ENCODE data around the gene PHGDH. TPM values are rescaled to one million over a fixed set of nuclear protein-coding genes. Genes with fewer than 3 reads are reported as not detected.

PHGDH gene
- total RNA-seq, 1 donor from 2014 or later: 92.6 TPM

- peaks cover under 1% of the 10 kb centered on the region for H3K4me1 ChIP-seq
- no peaks in the 10 kb centered on the region for H3K36me3 ChIP-seq
- no peak for DNase-seq (ENCODE audit: extremely low spot score in 2 of 2)
- H3K27me3 ChIP-seq: no peaks in the 10 kb centered on the region
- H3K4me3 ChIP-seq: no peak overlapping the region
- TF ChIP-seq POLR2AphosphoS5 (IDR thresholded peaks at IDR 0.05; ENCODE audit: insufficient read depth in 1 of 2, low read depth in 1 of 2) (no peak), CTCF (IDR thresholded peaks at IDR 0.05) (no peak), POLR2A (IDR thresholded peaks at IDR 0.05) (no peak)
- intact Hi-C loops (cut with DNase I): no loop called here
- no peaks in the 10 kb centered on the region for H3K9me3 ChIP-seq
- no peak overlapping the region for H3K27ac ChIP-seq
These were observed 29.6 kb upstream of the PHGDH start for GRCh38 chr1:119682141-119682540.

GRCh38 chr1:119683893-119684292 is 27.8 kb upstream of the PHGDH start:
- no peak overlapping the region for H3K4me3 ChIP-seq
- no peaks in the 10 kb centered on the region for H3K9me3 ChIP-seq
- no peak for DNase-seq (ENCODE audit: extremely low spot score in 2 of 2)
- no peak overlapping the region for H3K27ac ChIP-seq
- H3K4me1 ChIP-seq: peaks cover 8% of the 10 kb centered on the region
- no peaks in the 10 kb centered on the region for H3K27me3 ChIP-seq
- no peak for TF ChIP-seq POLR2AphosphoS5 (IDR thresholded peaks at IDR 0.05; ENCODE audit: insufficient read depth in 1 of 2, low read depth in 1 of 2)
- TF ChIP-seq CTCF (IDR thresholded peaks at IDR 0.05): no peak
- no peak for TF ChIP-seq POLR2A (IDR thresholded peaks at IDR 0.05)
- intact Hi-C loops (cut with DNase I): no loop called here
- H3K36me3 ChIP-seq: no peaks in the 10 kb centered on the region

- no peak for DNase-seq (ENCODE audit: extremely low spot score in 2 of 2)
- TF ChIP-seq CTCF (IDR thresholded peaks at IDR 0.05) (no peak), POLR2A (IDR thresholded peaks at IDR 0.05) (no peak), POLR2AphosphoS5 (IDR thresholded peaks at IDR 0.05; ENCODE audit: insufficient read depth in 1 of 2, low read depth in 1 of 2) (peak in 1 of 2 donors; percentile 64)
- Histone ChIP-seq H3K27ac (no peak overlapping the region), H3K36me3 (no peaks in the 10 kb centered on the region), H3K4me1 (peaks cover 8% of the 10 kb centered on the region), H3K4me3 (no peak overlapping the region), H3K9me3 (no peaks in the 10 kb centered on the region), H3K27me3 (no peaks in the 10 kb centered on the region)
- intact Hi-C loops (cut with DNase I): no loop called here
These were observed 25.1 kb upstream of the PHGDH start for GRCh38 chr1:119686661-119687060.

- Histone ChIP-seq H3K36me3 (no peaks in the 10 kb centered on the region), H3K4me1 (peaks cover 8% of the 10 kb centered on the region), H3K4me3 (no peak overlapping the region), H3K9me3 (no peaks in the 10 kb centered on the region), H3K27me3 (no peaks in the 10 kb centered on the region), H3K27ac (no peak overlapping the region)
- DNase-seq (ENCODE audit: extremely low spot score in 2 of 2): no peak
- TF ChIP-seq POLR2A (IDR thresholded peaks at IDR 0.05): no peak
- no peak for TF ChIP-seq CTCF (IDR thresholded peaks at IDR 0.05)
- no peak for TF ChIP-seq POLR2AphosphoS5 (IDR thresholded peaks at IDR 0.05; ENCODE audit: insufficient read depth in 1 of 2, low read depth in 1 of 2)
- intact Hi-C loops (cut with DNase I): no loop called here
These were observed 24.2 kb upstream of the PHGDH start for GRCh38 chr1:119687434-119688079.

- TF ChIP-seq POLR2AphosphoS5 (IDR thresholded peaks at IDR 0.05; ENCODE audit: insufficient read depth in 1 of 2, low read depth in 1 of 2): no peak
- no peak for TF ChIP-seq POLR2A (IDR thresholded peaks at IDR 0.05)
- no peak for TF ChIP-seq CTCF (IDR thresholded peaks at IDR 0.05)
- Histone ChIP-seq H3K9me3 (no peaks in the 10 kb centered on the region), H3K36me3 (no peaks in the 10 kb centered on the region), H3K4me3 (no peak overlapping the region), H3K27me3 (no peaks in the 10 kb centered on the region), H3K4me1 (peaks cover 8% of the 10 kb centered on the region), H3K27ac (no peak overlapping the region)
- intact Hi-C loops (cut with DNase I): no loop called here
- DNase-seq (ENCODE audit: extremely low spot score in 2 of 2): no peak
These were observed 22.9 kb upstream of the PHGDH start for GRCh38 chr1:119688810-119689209.
